ENCODE measurements around the gene DPM2.

- TF ChIP-seq ARID4B (CRISPR knock-in tag; IDR thresholded peaks at IDR 0.05; ENCODE audit: borderline replicate concordance) (0 out of 2 replicates have a peak, but pooled peaks have one; percentile 49), ZNF396 (CRISPR knock-in tag; IDR thresholded peaks at IDR 0.05; ENCODE audit: borderline replicate concordance) (no peak), CTCF (IDR thresholded peaks at IDR 0.05) (no peak), ATF3 (CRISPR knock-in tag; conservative IDR thresholded peaks at IDR 0.05) (no peak), CREB1 (CRISPR knock-in tag; IDR thresholded peaks at IDR 0.05) (no peak), ZBTB43 (CRISPR knock-in tag; IDR thresholded peaks at IDR 0.05) (no peak), ZNF121 (CRISPR knock-in tag; IDR thresholded peaks at IDR 0.05) (no peak), TP53 (CRISPR knock-in tag; IDR thresholded peaks at IDR 0.05) (no peak; the same call in 1 of the 2 replicates), ZNF281 (CRISPR knock-in tag; IDR thresholded peaks at IDR 0.05) (no peak)
These were observed 9.5 kb downstream of the DPM2 start for GRCh38 chr9:127927988-127928675.
